PFSK-1 (cell line): ENCODE measurements around the gene ENO1.

Source experiments
- POLR2AphosphoS5 ChIP-seq: IDR thresholded peaks from 2 replicates; pipeline ENCODE4 v1.6.1; 2012; ENCODE audit warnings: low read depth, mild to moderate bottlenecking, control low read depth, low read length, moderate library complexity
- REST ChIP-seq, 2 experiments: IDR thresholded peaks; 2 replicates each; pipeline versions ENCODE4 v1.6.1 to v1.8.0; 2011 to 2012; ENCODE audit warnings: low read depth in 2 of 2, low read length in 2 of 2, control low read depth in 1 of 2, inconsistent platforms in 1 of 2, mild to moderate bottlenecking in 1 of 2, moderate library complexity in 1 of 2; ENCODE audit not compliant: insufficient read depth in 1 of 2
- SIN3A ChIP-seq: IDR thresholded peaks from 2 replicates; pipeline ENCODE4 v1.6.1; 2012; ENCODE audit warnings: mild to moderate bottlenecking, low read length, moderate library complexity, borderline replicate concordance; ENCODE audit not compliant: insufficient read depth
- TAF1 ChIP-seq: IDR thresholded peaks from 2 replicates; pipeline ENCODE4 v1.6.1; 2012; ENCODE audit warnings: low read length, control low read depth, borderline replicate concordance; ENCODE audit not compliant: insufficient read depth

GRCh38 chr1:8845104-8846097, 33.1 kb downstream of the ENO1 start:
- TF ChIP-seq SIN3A (no peak), POLR2AphosphoS5 (no peak), TAF1 (no peak), REST (IDR thresholded peaks at IDR 0.05; ENCODE audit: insufficient read depth in 1 of 2, low read depth in 2 of 2, low read length in 2 of 2) (no peak)
